GM23248 (cell line): Measurements from ENCODE around the gene PTPRE.

ENCODE experiments used
- EZH2 ChIP-seq: fragments of 200-600 bp; sonication (generic); IDR thresholded peaks from 2 replicates; pipeline ENCODE4 v1.6.1; 2018; ENCODE audit warnings: antibody characterized with exemption, mild to moderate bottlenecking; ENCODE audit not compliant: insufficient read depth, poor library complexity, severe bottlenecking
- EZH2phosphoT487 ChIP-seq: fragments of 200-600 bp; sonication (generic); IDR thresholded peaks from 2 replicates; pipeline ENCODE4 v1.6.1; 2018; ENCODE audit warnings: antibody characterized with exemption, moderate library complexity, mild to moderate bottlenecking, low read depth; ENCODE audit not compliant: insufficient read depth

DNA sequence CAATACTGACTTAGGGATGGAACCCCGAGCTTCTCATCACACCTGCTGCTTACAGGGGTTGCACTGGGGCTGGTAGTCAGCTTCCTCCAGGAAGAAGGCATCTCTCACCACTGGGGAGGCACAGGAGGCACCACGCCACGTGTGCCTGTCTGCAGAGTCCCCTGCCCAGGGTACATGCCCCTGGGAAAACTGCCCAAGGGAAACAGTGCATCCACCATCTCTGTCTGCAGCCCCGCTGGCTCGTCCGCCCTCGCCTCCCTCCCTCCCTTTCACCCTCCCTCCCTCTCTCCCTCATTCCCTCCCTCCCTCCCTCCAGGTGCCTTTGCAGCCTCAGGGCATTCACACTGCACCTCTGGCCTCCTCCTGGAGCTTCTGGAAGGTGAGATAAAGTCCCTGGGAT lies 101.1 kb downstream of the PTPRE start:
- no peak for TF ChIP-seq EZH2
- TF ChIP-seq EZH2phosphoT487: no peak
